Measurements from ENCODE around the gene RASGRP2. TPM values are rescaled to one million over a fixed set of nuclear protein-coding genes. Genes with fewer than 3 reads are reported as not detected.

Gene RASGRP2
- polyA plus RNA-seq, 6 donors from 2014 or later = 274 to 429 (median 285) TPM

- H3K27ac Mint-ChIP-seq = peak overlapping the region in 3 of 6 donors; percentile 15 to 93 (median 64)
Observed at GRCh38 chr11:64722141-64723065, 21.5 kb downstream of the RASGRP2 start.

GRCh38 chr11:64721359-64721699 is 22.6 kb downstream of the RASGRP2 start:
- DNase-seq (no peak), ATAC-seq (ENCODE audit: low read depth in 2 of 2) (no peak)
- H3K4me1 Mint-ChIP-seq = peaks cover 23 to 29% (median 28%) of the 10 kb centered on the region in 3 donors
- H3K4me3 Mint-ChIP-seq = peak overlapping the region in 3 of 8 donors; percentile 4 to 35 (median 29)
- H3K36me3 Mint-ChIP-seq = no peaks in the 10 kb centered on the region
- H3K27me3 Mint-ChIP-seq = peaks cover 8 to 54% (median 48%) of the 10 kb centered on the region in 3 donors
- peak overlapping the region in 1 of 6 donors; percentile 38 for H3K27ac Mint-ChIP-seq
- no peaks in the 10 kb centered on the region for H3K9me3 Mint-ChIP-seq

More at GRCh38 chr11:64722141-64723065, 21.5 kb downstream of the RASGRP2 start:
- peak overlapping the region; percentile 2 to 84 (median 58) for H3K4me3 Mint-ChIP-seq
- ATAC-seq (ENCODE audit: low read depth in 2 of 2) = no peak
- DNase-seq = no peak
- no peaks in the 10 kb centered on the region for H3K36me3 Mint-ChIP-seq
- H3K4me1 Mint-ChIP-seq = peaks cover 23 to 32% (median 23%) of the 10 kb centered on the region in 3 donors
- H3K27me3 Mint-ChIP-seq = peaks cover 7 to 43% (median 38%) of the 10 kb centered on the region in 3 donors
- H3K9me3 Mint-ChIP-seq = no peaks in the 10 kb centered on the region

DNA sequence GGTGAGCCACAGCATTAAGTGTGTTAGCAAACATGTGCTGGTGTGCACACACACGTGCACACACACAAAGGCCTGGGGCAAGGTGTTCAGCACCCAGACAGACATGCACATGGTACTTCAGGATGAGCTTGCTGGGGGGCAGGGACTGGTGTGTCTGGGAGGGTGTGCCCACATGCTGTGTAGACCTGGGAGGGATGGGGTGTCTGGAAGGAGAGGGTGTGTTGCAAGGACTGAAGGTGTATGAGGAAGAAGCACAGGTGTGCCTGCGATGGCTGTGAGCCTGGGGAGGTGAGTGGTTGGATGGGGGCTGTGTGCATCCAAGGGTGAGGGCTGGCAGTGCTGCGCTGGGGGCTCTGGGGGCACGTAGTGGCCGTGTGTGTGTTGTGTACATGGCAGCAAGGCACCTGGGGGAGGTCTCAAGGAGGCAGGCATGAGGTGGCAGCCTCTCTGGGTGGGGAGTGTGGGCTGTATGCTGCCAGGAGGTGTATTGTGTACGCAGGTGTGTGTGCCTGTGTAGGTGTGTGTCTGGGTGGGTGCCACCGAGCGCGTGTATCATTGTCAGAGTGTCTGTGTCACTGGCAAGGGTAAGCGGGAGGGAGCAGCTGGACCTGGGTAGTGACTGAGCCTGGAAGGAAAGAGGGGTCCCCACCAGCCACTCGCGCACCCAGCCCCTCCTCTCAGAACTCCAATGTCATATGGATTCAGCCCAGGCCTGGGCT is 23.1 kb downstream of the RASGRP2 start:
- H3K4me3 Mint-ChIP-seq = peak overlapping the region in 2 of 8 donors; percentile 4 to 64
- peaks cover 10 to 59% (median 54%) of the 10 kb centered on the region in 3 donors for H3K27me3 Mint-ChIP-seq
- no peak overlapping the region for H3K27ac Mint-ChIP-seq
- no peak for ATAC-seq (ENCODE audit: low read depth in 2 of 2)
- no peak for DNase-seq
- H3K9me3 Mint-ChIP-seq = no peaks in the 10 kb centered on the region
- no peaks in the 10 kb centered on the region for H3K36me3 Mint-ChIP-seq
- peaks cover 23 to 27% (median 27%) of the 10 kb centered on the region in 3 donors for H3K4me1 Mint-ChIP-seq

- H3K27me3 Mint-ChIP-seq = peaks cover 13 to 65% (median 60%) of the 10 kb centered on the region in 3 donors
Observed at GRCh38 chr11:64720167-64720566, 23.8 kb downstream of the RASGRP2 start.

DNA sequence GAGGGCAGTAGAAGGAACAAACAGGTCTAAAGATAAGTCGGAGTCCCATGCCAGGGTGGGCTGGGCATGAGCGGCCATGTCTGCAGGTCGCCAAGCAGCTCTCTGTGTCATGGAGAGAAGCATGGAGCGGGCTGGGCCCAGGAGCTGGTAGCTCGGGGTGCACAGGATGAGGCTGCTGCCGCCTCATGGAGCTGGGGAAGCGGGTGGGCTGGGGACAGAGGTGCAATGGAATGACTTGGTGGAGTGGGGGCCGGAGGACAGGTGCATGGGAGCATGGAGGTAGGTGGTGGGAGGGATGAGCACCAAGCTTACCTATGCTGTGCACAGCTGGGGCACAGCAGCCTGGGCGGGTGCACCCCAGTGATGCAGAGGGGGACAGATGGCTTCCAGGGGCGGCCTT is 24.5 kb downstream of the RASGRP2 start:
- Mint-ChIP-seq H3K4me3 (no peak overlapping the region), H3K36me3 (no peaks in the 10 kb centered on the region), H3K27me3 (peaks cover 21 to 73% (median 68%) of the 10 kb centered on the region in 3 donors), H3K27ac (no peak overlapping the region), H3K9me3 (peaks cover 0 to 3% (median 0%) of the 10 kb centered on the region in 7 donors), H3K4me1 (peaks cover 12 to 18% (median 14%) of the 10 kb centered on the region in 3 donors)
- DNase-seq = no peak
- ATAC-seq (ENCODE audit: low read depth in 2 of 2) = no peak

More at GRCh38 chr11:64720167-64720566, 23.8 kb downstream of the RASGRP2 start:
- ATAC-seq (ENCODE audit: low read depth in 2 of 2) (no peak), DNase-seq (no peak)
- H3K36me3 Mint-ChIP-seq = no peaks in the 10 kb centered on the region
- peaks cover 18 to 20% (median 20%) of the 10 kb centered on the region in 3 donors for H3K4me1 Mint-ChIP-seq
- no peak overlapping the region for H3K27ac Mint-ChIP-seq
- H3K9me3 Mint-ChIP-seq = peaks cover 0 to 1% (median 0%) of the 10 kb centered on the region in 7 donors
- H3K4me3 Mint-ChIP-seq = peak overlapping the region in 1 of 8 donors; percentile 64

DNA sequence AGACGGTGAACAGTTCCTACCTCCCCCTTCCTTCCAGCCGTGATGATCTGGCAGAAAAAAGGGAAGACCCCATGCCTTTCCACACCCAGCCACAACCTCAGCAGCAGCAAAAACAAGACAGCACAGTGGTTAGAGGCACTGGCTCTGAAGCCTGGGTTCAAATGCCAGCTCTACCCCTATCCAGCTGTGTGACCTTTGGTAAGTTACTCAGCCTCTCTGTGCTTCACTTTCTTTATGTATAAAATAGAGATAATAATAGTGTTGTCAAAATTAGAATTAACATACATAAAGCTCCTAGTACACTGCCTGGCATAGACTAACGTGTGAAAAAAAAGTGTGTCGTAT is 25.2 kb downstream of the RASGRP2 start:
- no peaks in the 10 kb centered on the region for H3K36me3 Mint-ChIP-seq
- H3K4me1 Mint-ChIP-seq = peaks cover 5 to 20% (median 10%) of the 10 kb centered on the region in 3 donors
- no peak overlapping the region for H3K27ac Mint-ChIP-seq
- peaks cover 0 to 3% (median 0%) of the 10 kb centered on the region in 7 donors for H3K9me3 Mint-ChIP-seq
- ATAC-seq (ENCODE audit: low read depth in 2 of 2) (no peak), DNase-seq (no peak)
- peaks cover 26 to 79% (median 74%) of the 10 kb centered on the region in 3 donors for H3K27me3 Mint-ChIP-seq
- no peak overlapping the region for H3K4me3 Mint-ChIP-seq

- Mint-ChIP-seq H3K4me1 (peaks cover 0 to 21% (median 7%) of the 10 kb centered on the region in 3 donors), H3K9me3 (peaks cover 0 to 3% (median 0%) of the 10 kb centered on the region in 7 donors), H3K27me3 (peaks cover 26 to 80% (median 75%) of the 10 kb centered on the region in 3 donors), H3K27ac (no peak overlapping the region), H3K36me3 (no peaks in the 10 kb centered on the region), H3K4me3 (no peak overlapping the region)
- no peak for DNase-seq
- no peak for ATAC-seq (ENCODE audit: low read depth in 2 of 2)
Observed at GRCh38 chr11:64718084-64718779, 25.7 kb downstream of the RASGRP2 start.

DNA sequence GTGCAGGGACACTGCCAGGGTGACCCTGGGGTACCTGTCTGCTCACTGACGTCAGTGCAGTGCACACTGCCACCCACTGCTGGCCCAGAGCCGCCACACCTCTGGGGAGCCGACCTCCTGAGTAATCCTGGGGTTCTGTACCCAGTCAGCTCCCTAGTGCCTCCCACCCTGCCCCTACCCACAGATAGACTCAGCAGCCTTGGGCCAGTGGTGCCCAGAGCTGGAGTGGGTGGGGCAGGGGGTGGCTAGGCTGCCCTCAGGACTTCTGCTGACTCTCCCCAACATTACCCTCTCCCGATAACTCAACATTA is 26.7 kb downstream of the RASGRP2 start:
- H3K27ac Mint-ChIP-seq = peak overlapping the region in 1 of 6 donors; percentile 74
- peaks cover 0 to 3% (median 0%) of the 10 kb centered on the region in 7 donors for H3K9me3 Mint-ChIP-seq
- no peak for ATAC-seq (ENCODE audit: low read depth in 2 of 2)
- H3K27me3 Mint-ChIP-seq = peaks cover 29 to 76% (median 74%) of the 10 kb centered on the region in 3 donors
- peaks cover 0 to 1% of the 10 kb centered on the region in 2 donors for H3K36me3 Mint-ChIP-seq
- H3K4me1 Mint-ChIP-seq = peaks cover 3 to 23% (median 4%) of the 10 kb centered on the region in 3 donors
- no peak for DNase-seq
- H3K4me3 Mint-ChIP-seq = no peak overlapping the region

DNA sequence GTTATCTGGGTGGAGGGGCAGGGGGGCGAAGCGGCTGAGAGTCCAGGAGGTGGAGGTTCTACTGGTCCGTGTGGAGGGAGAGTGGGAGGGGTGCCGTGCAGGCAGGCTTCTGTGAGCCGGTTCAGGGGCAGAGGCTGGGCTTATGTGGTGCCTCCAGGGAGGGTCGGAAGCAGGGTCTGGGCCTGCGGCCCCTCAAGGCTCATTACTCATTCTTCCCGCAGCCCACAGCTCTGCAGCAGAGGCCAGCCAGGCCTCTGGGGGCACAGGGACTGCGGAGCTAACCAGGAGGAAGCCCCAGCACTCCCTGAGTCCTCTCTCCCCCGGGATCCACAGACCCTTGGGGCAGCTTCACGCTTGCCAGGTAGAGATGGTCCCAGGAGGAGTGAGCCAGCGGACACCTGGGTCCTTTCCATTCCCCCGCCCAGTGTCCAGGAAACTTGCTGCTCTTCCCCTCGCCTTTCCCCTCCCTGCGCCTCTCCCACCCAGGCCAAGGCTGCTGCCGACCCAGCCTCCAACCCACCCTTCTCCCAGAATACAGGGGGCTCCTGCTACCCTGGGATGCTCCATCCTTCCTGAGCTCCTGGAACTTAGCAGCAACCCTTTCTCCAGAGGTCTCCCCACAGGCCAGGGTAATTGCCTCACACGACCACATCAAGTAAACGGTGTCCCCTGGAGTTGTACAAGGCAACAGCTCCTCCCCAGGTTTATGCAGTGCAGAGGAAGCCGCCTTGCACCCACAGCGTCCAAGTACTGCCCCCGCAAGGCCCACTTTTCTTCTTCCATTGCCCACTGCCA is 27.3 kb downstream of the RASGRP2 start:
- Mint-ChIP-seq H3K36me3 (peaks cover 0 to 7% of the 10 kb centered on the region in 2 donors), H3K27ac (no peak overlapping the region), H3K27me3 (peaks cover 34 to 77% (median 76%) of the 10 kb centered on the region in 3 donors), H3K4me1 (peaks cover 8 to 29% (median 9%) of the 10 kb centered on the region in 3 donors), H3K9me3 (peaks cover 0 to 3% (median 0%) of the 10 kb centered on the region in 7 donors), H3K4me3 (peak overlapping the region in 1 of 8 donors; percentile 15)
- DNase-seq = no peak
- ATAC-seq (ENCODE audit: low read depth in 2 of 2) = no peak

GRCh38 chr11:64715756-64716472 is 28.0 kb downstream of the RASGRP2 start:
- no peak overlapping the region for H3K27ac Mint-ChIP-seq
- peaks cover 12 to 37% (median 16%) of the 10 kb centered on the region in 3 donors for H3K4me1 Mint-ChIP-seq
- peaks cover 0 to 3% (median 0%) of the 10 kb centered on the region in 7 donors for H3K9me3 Mint-ChIP-seq
- peaks cover 0 to 10% of the 10 kb centered on the region in 2 donors for H3K36me3 Mint-ChIP-seq
- peak overlapping the region in 1 of 8 donors; percentile 29 for H3K4me3 Mint-ChIP-seq
- DNase-seq = no peak
- ATAC-seq (ENCODE audit: low read depth in 2 of 2) = no peak
- peaks cover 40 to 78% (median 77%) of the 10 kb centered on the region in 3 donors for H3K27me3 Mint-ChIP-seq

- H3K4me1 Mint-ChIP-seq = peaks cover 12 to 35% (median 18%) of the 10 kb centered on the region in 3 donors
Observed at GRCh38 chr11:64715110-64715509, 28.8 kb downstream of the RASGRP2 start.

More at GRCh38 chr11:64715110-64715509, 28.8 kb downstream of the RASGRP2 start:
- peaks cover 0 to 10% of the 10 kb centered on the region in 2 donors for H3K36me3 Mint-ChIP-seq
- peak in 1 of 2 donors; percentile 13 for ATAC-seq (ENCODE audit: low read depth in 2 of 2)
- DNase-seq = no peak
- H3K9me3 Mint-ChIP-seq = peaks cover 0 to 3% (median 0%) of the 10 kb centered on the region in 7 donors
- peak overlapping the region in 2 of 6 donors; percentile 63 to 67 for H3K27ac Mint-ChIP-seq
- peaks cover 48 to 78% (median 77%) of the 10 kb centered on the region in 3 donors for H3K27me3 Mint-ChIP-seq
- H3K4me3 Mint-ChIP-seq = peak overlapping the region in 4 of 8 donors; percentile 26 to 70 (median 54)

All from naive B cell (primary cell).